Panc1 (cell line): ENCODE data around the gene COX8A. TPM values are rescaled to one million over a fixed set of nuclear protein-coding genes. Genes with fewer than 3 reads are reported as not detected.

Source experiments
- ATAC-seq: fragments of 200-7000 bp; cut with Tn5 transposase; 2 replicates; pipeline ENCODE4 v1.9.1; 2020; ENCODE audit warnings: mild to moderate bottlenecking, moderate library complexity
- BruUV-seq: library from RNA; stranded (reverse); fragments of 400-500 nt; replicated peaks from 2 replicates; lab custom pipeline; 2021; lab: Mats Ljungman, UMichigan
- CTCF ChIA-PET: fragments of 300-600 bp; sonication (Branson Sonifier 250); formaldehyde crosslinking; loops from one replicate; lab custom pipeline; 2022; ENCODE audit warnings: antibody characterized with exemption; lab: Charles Lee
- POLR2A ChIA-PET: fragments of 300-600 bp; sonication (Branson Sonifier 250); formaldehyde crosslinking; loops from one replicate; lab custom pipeline; 2022; ENCODE audit warnings: antibody characterized with exemption; lab: Charles Lee
- DNase-seq: peaks from one replicate; pipeline ENCODE4 v3.0.0-alpha.2; 2010; ENCODE audit warnings: low read depth, low spot score
- H3K27ac ChIP-seq: 2 replicates; pipeline ENCODE4 v1.5.1; 2011; ENCODE audit warnings: mild to moderate bottlenecking, low read length, inconsistent platforms
- H3K27me3 ChIP-seq: fragments of 200-500 bp; sonication (Bioruptor generic); 2 replicates; pipeline ENCODE4 v1.6.0; 2014; ENCODE audit warnings: low read length, inconsistent platforms; ENCODE audit not compliant: control insufficient read depth, insufficient read depth
- H3K36me3 ChIP-seq: fragments of 200-500 bp; sonication (Bioruptor generic); 2 replicates; pipeline ENCODE4 v1.5.1; 2014; ENCODE audit warnings: inconsistent platforms, mild to moderate bottlenecking, low read length, moderate library complexity; ENCODE audit not compliant: control insufficient read depth, insufficient read depth
- H3K4me1 ChIP-seq: 2 replicates; pipeline ENCODE4 v1.5.1; 2011; ENCODE audit warnings: inconsistent platforms, mild to moderate bottlenecking, low read length, moderate library complexity; ENCODE audit not compliant: control insufficient read depth, insufficient read depth
- H3K4me3 ChIP-seq, 2 experiments: 2 replicates each; pipeline ENCODE4 v1.5.1; 2011 to 2012; ENCODE audit warnings: low read depth in 2 of 2, low read length in 2 of 2, mild to moderate bottlenecking in 2 of 2, inconsistent platforms in 1 of 2, moderate library complexity in 1 of 2
- H3K9me3 ChIP-seq: fragments of 200-500 bp; sonication (Bioruptor generic); 2 replicates; pipeline ENCODE4 v1.5.1; 2014; ENCODE audit warnings: low read depth, mild to moderate bottlenecking, inconsistent platforms, low read length, moderate library complexity; ENCODE audit not compliant: control insufficient read depth, insufficient read depth
- CTCF ChIP-seq: fragments of 450-650 bp; IDR thresholded peaks from 2 replicates; pipeline ENCODE4 v1.5.1; 2017; ENCODE audit warnings: mild to moderate bottlenecking
- POLR2AphosphoS5 ChIP-seq: IDR thresholded peaks from 2 replicates; pipeline ENCODE4 v1.6.1; 2012; ENCODE audit warnings: mild to moderate bottlenecking, low read depth, low read length, moderate library complexity
- SIN3A ChIP-seq: IDR thresholded peaks from 2 replicates; pipeline ENCODE4 v1.6.1; 2012; ENCODE audit warnings: low read depth, mild to moderate bottlenecking, low read length, moderate library complexity, borderline replicate concordance; ENCODE audit not compliant: insufficient read depth
- TCF7L2 ChIP-seq: IDR thresholded peaks from 2 replicates; pipeline ENCODE4 v1.6.1; 2011; ENCODE audit warnings: mild to moderate bottlenecking, low read depth, low read length, inconsistent platforms
- in situ Hi-C: cut with HindIII; loops from 2 replicates; pipeline ENCODE4 v1.10.0; 2016; ENCODE audit warnings: low sequenced_read_pairs, low pct_unique_long_range_greater_than_20kb
- intact Hi-C: fragments of 100-400 bp; cut with micrococcal nuclease; formaldehyde crosslinking; loops from one replicate; pipeline ENCODE4 v1.10.0; 2022; ENCODE audit not compliant: unreplicated experiment
- total RNA-seq: library from RNA; stranded (reverse); gene quantifications from one replicate; pipeline ENCODE4 v1.2.1, GENCODE V29; 2021; ENCODE audit not compliant: unreplicated experiment
- TF ChIP-seq, protein P1 (sequence below), 2 experiments: IDR thresholded peaks; 2 replicates each; pipeline ENCODE4 v1.6.1; 2011 to 2012; ENCODE audit warnings: low read depth in 2 of 2, control low read depth in 1 of 2, low read length in 1 of 2, mild to moderate bottlenecking in 1 of 2, moderate library complexity in 1 of 2; ENCODE audit not compliant: insufficient read depth in 1 of 2

Gene COX8A
- total RNA-seq, 1 experiment from 2014 or later: 613 TPM

- POLR2A ChIA-PET: interaction anchor here (0.6 kb wide), 1 partner anchor 104 kb away, joined by 8 read pairs; no protein-coding TSS in a partner anchor
Observed at GRCh38 chr11:63942803-63943202, 31.6 kb upstream of the COX8A start.

DNA sequence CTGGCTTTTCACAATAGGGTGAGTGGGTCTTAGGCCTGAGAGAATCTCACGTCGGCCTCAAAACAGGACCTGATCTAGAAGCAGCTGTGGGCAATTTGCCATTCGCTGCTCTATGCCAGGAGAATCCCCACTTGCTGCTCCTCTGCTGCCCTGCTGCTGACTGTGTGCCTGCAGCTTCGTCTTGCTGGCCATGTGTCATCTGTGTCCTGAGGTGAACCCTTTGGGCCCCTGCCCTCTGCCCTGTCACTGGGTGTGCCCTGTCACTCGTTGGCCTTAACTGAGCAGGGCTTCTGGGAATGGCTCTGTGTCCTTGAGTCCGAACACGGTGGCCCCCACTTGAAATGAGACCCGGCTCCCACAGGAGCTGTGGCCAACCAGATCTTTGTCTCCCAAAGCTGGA, 29.4 kb upstream of the COX8A start:
- no TSS peak for BruUV-seq
- Histone ChIP-seq H3K27me3 (no peaks in the 10 kb centered on the region), H3K4me3 (no peak overlapping the region), H3K27ac (no peak overlapping the region), H3K4me1 (peaks cover 21% of the 10 kb centered on the region), H3K9me3 (no peaks in the 10 kb centered on the region), H3K36me3 (no peaks in the 10 kb centered on the region)
- no peak for TF ChIP-seq TCF7L2
- TF ChIP-seq, protein P1, sequence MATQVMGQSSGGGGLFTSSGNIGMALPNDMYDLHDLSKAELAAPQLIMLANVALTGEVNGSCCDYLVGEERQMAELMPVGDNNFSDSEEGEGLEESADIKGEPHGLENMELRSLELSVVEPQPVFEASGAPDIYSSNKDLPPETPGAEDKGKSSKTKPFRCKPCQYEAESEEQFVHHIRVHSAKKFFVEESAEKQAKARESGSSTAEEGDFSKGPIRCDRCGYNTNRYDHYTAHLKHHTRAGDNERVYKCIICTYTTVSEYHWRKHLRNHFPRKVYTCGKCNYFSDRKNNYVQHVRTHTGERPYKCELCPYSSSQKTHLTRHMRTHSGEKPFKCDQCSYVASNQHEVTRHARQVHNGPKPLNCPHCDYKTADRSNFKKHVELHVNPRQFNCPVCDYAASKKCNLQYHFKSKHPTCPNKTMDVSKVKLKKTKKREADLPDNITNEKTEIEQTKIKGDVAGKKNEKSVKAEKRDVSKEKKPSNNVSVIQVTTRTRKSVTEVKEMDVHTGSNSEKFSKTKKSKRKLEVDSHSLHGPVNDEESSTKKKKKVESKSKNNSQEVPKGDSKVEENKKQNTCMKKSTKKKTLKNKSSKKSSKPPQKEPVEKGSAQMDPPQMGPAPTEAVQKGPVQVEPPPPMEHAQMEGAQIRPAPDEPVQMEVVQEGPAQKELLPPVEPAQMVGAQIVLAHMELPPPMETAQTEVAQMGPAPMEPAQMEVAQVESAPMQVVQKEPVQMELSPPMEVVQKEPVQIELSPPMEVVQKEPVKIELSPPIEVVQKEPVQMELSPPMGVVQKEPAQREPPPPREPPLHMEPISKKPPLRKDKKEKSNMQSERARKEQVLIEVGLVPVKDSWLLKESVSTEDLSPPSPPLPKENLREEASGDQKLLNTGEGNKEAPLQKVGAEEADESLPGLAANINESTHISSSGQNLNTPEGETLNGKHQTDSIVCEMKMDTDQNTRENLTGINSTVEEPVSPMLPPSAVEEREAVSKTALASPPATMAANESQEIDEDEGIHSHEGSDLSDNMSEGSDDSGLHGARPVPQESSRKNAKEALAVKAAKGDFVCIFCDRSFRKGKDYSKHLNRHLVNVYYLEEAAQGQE (IDR thresholded peaks at IDR 0.05; ENCODE audit: insufficient read depth in 1 of 2, low read depth in 2 of 2, low read length in 1 of 2): no peak
- ATAC-seq: peak; percentile 51
- ChIA-PET CTCF (interaction anchor here (0.6 to 2.2 kb wide), 3 partner anchors 11 to 107 kb away, joined by 3 to 32 read pairs (median 7); partner anchors contain the start of genes MARK2 and RCOR2), POLR2A (no interaction called here)
- in situ Hi-C loops (no loop called here), intact Hi-C loops (loop anchor here (2.0 kb wide), 1 partner anchor 108 kb away; no protein-coding TSS in a partner anchor)
- DNase-seq: no peak

More at GRCh38 chr11:63942803-63943202, 31.6 kb upstream of the COX8A start:
- no peak overlapping the region for H3K27ac ChIP-seq
- H3K27me3 ChIP-seq: no peaks in the 10 kb centered on the region
- ATAC-seq (no peak), DNase-seq (no peak)
- no TSS peak for BruUV-seq
- TF ChIP-seq POLR2AphosphoS5: no peak
- no peak for TF ChIP-seq CTCF
- TF ChIP-seq, protein P1 (IDR thresholded peaks at IDR 0.05; ENCODE audit: insufficient read depth in 1 of 2, low read depth in 2 of 2, low read length in 1 of 2): no peak
- TF ChIP-seq TCF7L2: no peak
- no peak for TF ChIP-seq SIN3A
- no peak overlapping the region for H3K4me3 ChIP-seq
- H3K36me3 ChIP-seq: no peaks in the 10 kb centered on the region
- no peaks in the 10 kb centered on the region for H3K9me3 ChIP-seq
- peaks cover 25% of the 10 kb centered on the region for H3K4me1 ChIP-seq
- CTCF ChIA-PET: no interaction called here
- in situ Hi-C loops: no loop called here
- intact Hi-C loops: no loop called here
